ENCODE measurements around the gene OFD1. TPM values are rescaled to one million over a fixed set of nuclear protein-coding genes. Genes with fewer than 3 reads are reported as not detected.

OFD1 gene
- total and polyA plus RNA-seq, 8 donors, result 13.1 to 91.0 (median 19.8) TPM

- Histone ChIP-seq H3K4me3 (no peak overlapping the region), H3K27me3 (no peaks in the 10 kb centered on the region), H3K4me1 (no peaks in the 10 kb centered on the region), H3K27ac (no peak overlapping the region), H3K9me3 (no peaks in the 10 kb centered on the region), H3K36me3 (peaks cover 0 to 33% (median 0%) of the 10 kb centered on the region in 3 donors)
- 85 to 94% methylated on average over 3 of the region's 3 CpGs for WGBS, 2 donors
- TF ChIP-seq CTCF (IDR thresholded peaks at IDR 0.05), result no peak
- ATAC-seq (peak in 2 of 4 donors; percentile 46 to 72), FAIRE-seq (no peak), DNase-seq (no peak)
- intact Hi-C loops (cut with DNase I), result no loop called here
Measured at GRCh38 chrX:13770013-13770535, 35.5 kb downstream of the OFD1 start.

- Histone ChIP-seq H3K4me3 (no peak overlapping the region), H3K4me1 (no peaks in the 10 kb centered on the region), H3K36me3 (peaks cover 0 to 25% (median 0%) of the 10 kb centered on the region in 3 donors), H3K27me3 (no peaks in the 10 kb centered on the region), H3K27ac (no peak overlapping the region), H3K9me3 (no peaks in the 10 kb centered on the region)
- TF ChIP-seq CTCF (IDR thresholded peaks at IDR 0.05), result no peak
- DNase-seq (no peak), FAIRE-seq (no peak), ATAC-seq (no peak)
- WGBS, 2 donors, result 92 to 95% methylated on average over 2 of the region's 2 CpGs
- intact Hi-C loops (cut with DNase I), result no loop called here
Measured at GRCh38 chrX:13774696-13775095, 40.1 kb downstream of the OFD1 start.

GRCh38 chrX:13775837-13776236 lies 41.3 kb downstream of the OFD1 start:
- H3K4me3 ChIP-seq, result no peak overlapping the region
- H3K4me1 ChIP-seq, result no peaks in the 10 kb centered on the region
- H3K9me3 ChIP-seq, result no peaks in the 10 kb centered on the region
- DNase-seq (no peak), FAIRE-seq (no peak), ATAC-seq (no peak)
- H3K27me3 ChIP-seq, result no peaks in the 10 kb centered on the region
- no peak overlapping the region for H3K27ac ChIP-seq
- H3K36me3 ChIP-seq, result peaks cover 0 to 16% (median 0%) of the 10 kb centered on the region in 3 donors
- WGBS, 2 donors, result 88 to 93% methylated on average over 3 of the region's 3 CpGs
- intact Hi-C loops (cut with DNase I), result no loop called here
- no peak for TF ChIP-seq CTCF (IDR thresholded peaks at IDR 0.05)

GRCh38 chrX:13776387-13776786 lies 41.8 kb downstream of the OFD1 start:
- FAIRE-seq, result no peak

More at GRCh38 chrX:13776387-13776786, 41.8 kb downstream of the OFD1 start:
- intact Hi-C loops (cut with DNase I), result no loop called here
- Histone ChIP-seq H3K27ac (no peak overlapping the region), H3K27me3 (no peaks in the 10 kb centered on the region), H3K36me3 (peaks cover 0 to 13% (median 0%) of the 10 kb centered on the region in 3 donors), H3K4me3 (no peak overlapping the region), H3K9me3 (no peaks in the 10 kb centered on the region), H3K4me1 (no peaks in the 10 kb centered on the region)
- DNase-seq, result no peak
- ATAC-seq, result no peak
- WGBS, 2 donors, result 52 to 80% methylated on average over 4 of the region's 4 CpGs
- no peak for TF ChIP-seq CTCF (IDR thresholded peaks at IDR 0.05)
